Measurements from ENCODE around the gene KRT82.

The KRT82 gene

DNA sequence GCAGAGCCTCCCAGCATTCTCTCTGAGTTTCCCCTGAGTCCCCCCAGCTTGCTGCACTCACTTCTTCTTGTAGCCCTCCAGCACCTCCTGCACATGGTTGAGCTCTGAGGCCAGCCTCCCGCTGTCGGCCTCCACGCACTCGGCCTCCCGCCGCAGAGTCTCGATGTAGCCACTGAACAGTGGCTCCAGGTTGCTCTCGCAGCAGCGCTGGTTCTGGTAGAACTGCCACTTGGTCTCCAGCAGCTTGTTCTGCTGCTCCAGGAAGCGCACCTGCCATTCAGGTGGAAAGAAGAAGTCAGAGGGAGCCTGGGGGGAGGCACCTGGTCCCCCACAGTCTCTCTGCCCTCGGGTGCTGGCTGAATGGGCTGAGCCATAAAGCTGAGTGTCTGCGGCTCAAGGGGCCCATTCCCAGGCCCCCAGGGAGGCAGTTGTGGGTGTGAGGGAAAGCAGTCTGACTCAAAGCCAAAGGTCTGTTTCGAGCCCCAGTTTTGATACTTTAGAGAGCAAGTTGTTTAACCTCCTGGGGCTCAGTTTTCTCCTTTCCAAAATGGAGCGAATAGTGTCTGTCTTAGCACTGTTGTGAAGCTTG, 41.1 kb downstream of the KRT82 start:
- Histone ChIP-seq H3F3A (ENCODE audit: insufficient read depth, low read length) (no peaks in the 10 kb centered on the region), H3K9ac (ENCODE audit: low read length) (no peak overlapping the region), H3K9me2 (ENCODE audit: low read depth, low read length) (no peaks in the 10 kb centered on the region), H4K20me1 (ENCODE audit: insufficient read depth, low read length) (no peaks in the 10 kb centered on the region), H3K4me3 (ENCODE audit: low read depth, low read length, poor library complexity, severe bottlenecking) (no peak overlapping the region), H3K4me2 (ENCODE audit: low read length) (no peak overlapping the region), H3K9me3 (ENCODE audit: low read length) (no peaks in the 10 kb centered on the region), H3K36me3 (ENCODE audit: insufficient read depth, low read length) (no peaks in the 10 kb centered on the region), H3K79me2 (ENCODE audit: insufficient read depth, low read length) (no peaks in the 10 kb centered on the region), H3K27me3 (ENCODE audit: insufficient read depth, low read length) (no peaks in the 10 kb centered on the region), H2AFZ (ENCODE audit: low read length) (no peak overlapping the region), H3K4me1 (ENCODE audit: insufficient read depth, low read length, severe bottlenecking) (no peaks in the 10 kb centered on the region), H3K27ac (ENCODE audit: low read depth, low read length, poor library complexity, severe bottlenecking) (no peak overlapping the region)
- TF ChIP-seq, protein P1, sequence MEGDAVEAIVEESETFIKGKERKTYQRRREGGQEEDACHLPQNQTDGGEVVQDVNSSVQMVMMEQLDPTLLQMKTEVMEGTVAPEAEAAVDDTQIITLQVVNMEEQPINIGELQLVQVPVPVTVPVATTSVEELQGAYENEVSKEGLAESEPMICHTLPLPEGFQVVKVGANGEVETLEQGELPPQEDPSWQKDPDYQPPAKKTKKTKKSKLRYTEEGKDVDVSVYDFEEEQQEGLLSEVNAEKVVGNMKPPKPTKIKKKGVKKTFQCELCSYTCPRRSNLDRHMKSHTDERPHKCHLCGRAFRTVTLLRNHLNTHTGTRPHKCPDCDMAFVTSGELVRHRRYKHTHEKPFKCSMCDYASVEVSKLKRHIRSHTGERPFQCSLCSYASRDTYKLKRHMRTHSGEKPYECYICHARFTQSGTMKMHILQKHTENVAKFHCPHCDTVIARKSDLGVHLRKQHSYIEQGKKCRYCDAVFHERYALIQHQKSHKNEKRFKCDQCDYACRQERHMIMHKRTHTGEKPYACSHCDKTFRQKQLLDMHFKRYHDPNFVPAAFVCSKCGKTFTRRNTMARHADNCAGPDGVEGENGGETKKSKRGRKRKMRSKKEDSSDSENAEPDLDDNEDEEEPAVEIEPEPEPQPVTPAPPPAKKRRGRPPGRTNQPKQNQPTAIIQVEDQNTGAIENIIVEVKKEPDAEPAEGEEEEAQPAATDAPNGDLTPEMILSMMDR (IDR thresholded peaks at IDR 0.05; ENCODE audit: low read length), result no peak
- no peak for TF ChIP-seq EZH2 (IDR thresholded peaks at IDR 0.05; ENCODE audit: borderline replicate concordance, low read length)

DNA sequence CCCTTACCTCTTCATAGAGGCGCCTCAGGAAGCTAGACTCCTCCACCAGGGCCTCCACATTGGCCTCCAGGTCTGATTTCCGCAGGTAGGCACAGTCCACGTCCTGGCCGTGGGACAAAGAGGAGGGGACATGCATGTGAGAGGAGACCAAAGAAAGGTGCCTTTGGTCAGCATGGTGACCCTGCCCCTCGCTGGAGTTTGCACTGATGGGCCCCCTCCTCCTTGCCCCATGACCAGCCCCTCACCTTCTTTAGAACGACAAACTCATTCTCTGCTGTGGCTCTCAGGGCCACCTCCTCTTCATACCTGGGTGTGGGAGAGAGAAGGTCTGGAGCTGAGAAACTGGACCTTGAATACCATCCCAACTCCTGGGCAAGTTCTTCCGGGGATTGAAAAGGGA, 42.1 kb downstream of the KRT82 start:
- no peaks in the 10 kb centered on the region for H4K20me1 ChIP-seq (ENCODE audit: insufficient read depth, low read length)
- no peaks in the 10 kb centered on the region for H3K36me3 ChIP-seq (ENCODE audit: insufficient read depth, low read length)
- no peak overlapping the region for H3K4me2 ChIP-seq (ENCODE audit: low read length)
- peaks cover 8% of the 10 kb centered on the region for H3K4me1 ChIP-seq (ENCODE audit: insufficient read depth, low read length, severe bottlenecking)
- H2AFZ ChIP-seq (ENCODE audit: low read length), result no peak overlapping the region
- no peaks in the 10 kb centered on the region for H3K79me2 ChIP-seq (ENCODE audit: insufficient read depth, low read length)
- H3K9ac ChIP-seq (ENCODE audit: low read length), result no peak overlapping the region
- H3K4me3 ChIP-seq (ENCODE audit: low read depth, low read length, poor library complexity, severe bottlenecking), result no peak overlapping the region
- H3K9me2 ChIP-seq (ENCODE audit: low read depth, low read length), result no peaks in the 10 kb centered on the region
- TF ChIP-seq EZH2 (IDR thresholded peaks at IDR 0.05; ENCODE audit: borderline replicate concordance, low read length), result no peak
- TF ChIP-seq, protein P1 (IDR thresholded peaks at IDR 0.05; ENCODE audit: low read length), result no peak
- H3K9me3 ChIP-seq (ENCODE audit: low read length), result no peaks in the 10 kb centered on the region
- H3F3A ChIP-seq (ENCODE audit: insufficient read depth, low read length), result no peaks in the 10 kb centered on the region
- H3K27me3 ChIP-seq (ENCODE audit: insufficient read depth, low read length), result no peaks in the 10 kb centered on the region
- H3K27ac ChIP-seq (ENCODE audit: low read depth, low read length, poor library complexity, severe bottlenecking), result no peak overlapping the region

DNA sequence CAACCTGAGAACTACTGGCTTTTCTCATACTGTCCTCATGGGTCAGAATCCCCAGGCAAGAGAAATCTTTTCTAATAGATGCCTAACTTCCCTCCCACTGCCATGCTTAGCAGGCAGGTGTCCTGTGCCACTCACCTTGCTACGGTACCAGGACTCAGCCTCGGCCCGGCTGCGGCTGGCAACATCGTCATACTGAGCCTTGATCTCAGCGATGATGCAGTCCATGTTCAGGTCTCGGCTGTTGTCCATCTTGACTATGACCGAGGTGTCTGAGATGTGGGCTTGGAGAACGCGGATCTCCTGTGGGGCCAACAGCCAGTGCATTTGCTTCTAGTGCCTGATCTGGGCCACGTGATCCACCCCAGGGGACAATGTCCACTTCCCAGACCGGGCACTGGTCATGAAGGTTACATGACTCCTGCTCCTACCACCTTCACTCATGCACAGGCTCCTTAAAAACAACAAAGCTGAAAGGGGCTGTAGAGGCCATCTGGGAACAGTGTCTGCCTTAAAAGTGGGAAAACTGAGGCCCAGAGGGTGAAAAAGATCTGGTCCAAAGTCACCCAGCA, 42.9 kb downstream of the KRT82 start:
- H3K9ac ChIP-seq (ENCODE audit: low read length), result no peak overlapping the region
- no peaks in the 10 kb centered on the region for H3K9me2 ChIP-seq (ENCODE audit: low read depth, low read length)
- no peaks in the 10 kb centered on the region for H3K36me3 ChIP-seq (ENCODE audit: insufficient read depth, low read length)
- H3K4me3 ChIP-seq (ENCODE audit: low read depth, low read length, poor library complexity, severe bottlenecking), result no peak overlapping the region
- H3K27me3 ChIP-seq (ENCODE audit: insufficient read depth, low read length), result no peaks in the 10 kb centered on the region
- H4K20me1 ChIP-seq (ENCODE audit: insufficient read depth, low read length), result no peaks in the 10 kb centered on the region
- H3K4me2 ChIP-seq (ENCODE audit: low read length), result no peak overlapping the region
- no peaks in the 10 kb centered on the region for H3K9me3 ChIP-seq (ENCODE audit: low read length)
- no peak overlapping the region for H3K27ac ChIP-seq (ENCODE audit: low read depth, low read length, poor library complexity, severe bottlenecking)
- no peaks in the 10 kb centered on the region for H3F3A ChIP-seq (ENCODE audit: insufficient read depth, low read length)
- TF ChIP-seq, protein P1 (IDR thresholded peaks at IDR 0.05; ENCODE audit: low read length), result no peak
- no peak for TF ChIP-seq EZH2 (IDR thresholded peaks at IDR 0.05; ENCODE audit: borderline replicate concordance, low read length)
- H3K4me1 ChIP-seq (ENCODE audit: insufficient read depth, low read length, severe bottlenecking), result peaks cover 16% of the 10 kb centered on the region
- no peaks in the 10 kb centered on the region for H3K79me2 ChIP-seq (ENCODE audit: insufficient read depth, low read length)
- no peak overlapping the region for H2AFZ ChIP-seq (ENCODE audit: low read length)

Measured in OCI-LY1 (cell line).